Activated CD8-positive, alpha-beta T cell treated with anti-CD3 and anti-CD28 coated beads for 36 hours (primary cell): ENCODE data around the gene MPIG6B. TPM values are rescaled to one million over a fixed set of nuclear protein-coding genes. Genes with fewer than 3 reads are reported as not detected.

Source experiments
- ATAC-seq: fragments of 200-7000 bp; cut with Tn5 transposase; one replicate; pipeline ENCODE4 v1.10.0; 2021; ENCODE audit warnings: mild to moderate bottlenecking, moderate library complexity
- CTCF ChIA-PET: fragments of 350-600 bp; sonication (Branson Sonifier 250); formaldehyde crosslinking; loops from one replicate; lab custom pipeline; 2021; ENCODE audit warnings: antibody characterized with exemption; lab: Charles Lee
- POLR2A ChIA-PET: fragments of 350-600 bp; sonication (Branson Sonifier 250); formaldehyde crosslinking; loops from one replicate; lab custom pipeline; 2021; ENCODE audit warnings: antibody characterized with exemption; lab: Charles Lee
- DNase-seq: peaks from one replicate; pipeline ENCODE4 v3.0.0-alpha.2; 2020
- H3K27ac Mint-ChIP-seq: one replicate; pipeline ENCODE4 v1.8.0; 2021; ENCODE audit warnings: mild to moderate bottlenecking, mixed read lengths
- H3K27me3 Mint-ChIP-seq: one replicate; pipeline ENCODE4 v1.8.0; 2021; ENCODE audit warnings: mixed read lengths
- H3K36me3 Mint-ChIP-seq: one replicate; pipeline ENCODE4 v1.8.0; 2021; ENCODE audit warnings: low read depth, mixed read lengths
- H3K4me1 Mint-ChIP-seq: one replicate; pipeline ENCODE4 v1.8.0; 2021; ENCODE audit warnings: low read depth, mixed read lengths
- H3K4me3 Mint-ChIP-seq: one replicate; pipeline ENCODE4 v1.8.0; 2021; ENCODE audit warnings: mild to moderate bottlenecking, moderate library complexity, mixed read lengths
- H3K9me3 Mint-ChIP-seq: one replicate; pipeline ENCODE4 v1.8.0; 2021; ENCODE audit warnings: mixed read lengths
- intact Hi-C: fragments of 100-400 bp; cut with micrococcal nuclease; formaldehyde crosslinking; loops from one replicate; pipeline ENCODE4 v1.10.0; 2022
- total RNA-seq, 2 experiments: library from RNA; stranded (reverse); gene quantifications; one replicate each; pipeline ENCODE4 v1.2.3, GENCODE V29; 2021
- TF ChIP-seq, protein P1 (sequence below): fragments of 200-600 bp; IDR thresholded peaks from one replicate; pipeline ENCODE4 v1.8.0; 2022; ENCODE audit warnings: antibody characterized with exemption, mild to moderate bottlenecking

Gene MPIG6B
- total RNA-seq, 2 experiments from 2014 or later, result 0.65 to 0.81 TPM

DNA sequence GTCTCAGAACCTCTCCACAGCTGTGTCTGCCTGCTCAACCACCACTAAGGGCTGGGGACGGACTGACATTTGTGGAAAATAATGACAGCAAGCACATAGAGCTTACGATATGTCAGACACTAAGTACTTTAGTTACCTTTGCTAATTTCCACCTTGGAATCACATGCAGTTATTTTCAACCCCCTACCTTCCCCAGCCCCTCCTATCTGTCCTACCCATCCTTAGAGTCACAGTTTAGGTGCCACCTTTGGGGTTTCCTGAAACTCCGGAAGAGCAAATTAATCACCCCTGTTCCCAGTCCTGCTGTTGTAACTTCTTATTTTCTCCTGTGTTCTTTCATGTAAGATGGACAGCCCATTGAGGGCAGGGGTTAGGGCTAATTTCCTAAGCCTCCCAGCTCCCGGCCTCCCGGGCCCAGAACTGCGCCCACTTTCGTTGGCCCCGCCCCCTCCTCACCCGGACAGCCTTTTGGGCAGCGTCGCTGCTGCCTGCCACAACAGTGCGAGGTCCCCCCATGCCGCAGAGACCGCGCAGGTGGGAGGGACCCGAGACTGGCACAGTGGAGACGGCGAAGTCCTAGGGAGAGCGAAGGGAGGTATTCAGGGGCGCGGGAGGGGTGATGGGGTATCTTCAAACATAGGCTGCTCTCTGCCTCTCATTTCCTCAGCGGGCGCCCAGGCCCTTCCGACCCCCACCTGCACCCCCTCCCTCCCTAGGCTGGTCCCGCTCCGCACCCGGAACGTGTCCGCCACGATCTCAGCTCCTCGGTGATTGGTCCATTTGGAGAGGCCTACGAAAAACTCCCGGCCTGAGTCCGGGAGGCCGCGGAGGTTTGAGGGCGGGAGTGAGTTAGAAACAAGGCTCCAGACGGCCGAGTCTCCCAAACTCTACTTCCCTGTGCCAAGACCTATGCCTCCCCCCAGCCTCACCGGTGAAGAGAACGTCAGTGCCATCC is 4.8 kb downstream of the MPIG6B start:
- peaks cover 22% of the 10 kb centered on the region for H3K36me3 Mint-ChIP-seq
- intact Hi-C loops, result no loop called here
- ATAC-seq (peak; percentile 4), DNase-seq (no peak)
- TF ChIP-seq, protein P1, sequence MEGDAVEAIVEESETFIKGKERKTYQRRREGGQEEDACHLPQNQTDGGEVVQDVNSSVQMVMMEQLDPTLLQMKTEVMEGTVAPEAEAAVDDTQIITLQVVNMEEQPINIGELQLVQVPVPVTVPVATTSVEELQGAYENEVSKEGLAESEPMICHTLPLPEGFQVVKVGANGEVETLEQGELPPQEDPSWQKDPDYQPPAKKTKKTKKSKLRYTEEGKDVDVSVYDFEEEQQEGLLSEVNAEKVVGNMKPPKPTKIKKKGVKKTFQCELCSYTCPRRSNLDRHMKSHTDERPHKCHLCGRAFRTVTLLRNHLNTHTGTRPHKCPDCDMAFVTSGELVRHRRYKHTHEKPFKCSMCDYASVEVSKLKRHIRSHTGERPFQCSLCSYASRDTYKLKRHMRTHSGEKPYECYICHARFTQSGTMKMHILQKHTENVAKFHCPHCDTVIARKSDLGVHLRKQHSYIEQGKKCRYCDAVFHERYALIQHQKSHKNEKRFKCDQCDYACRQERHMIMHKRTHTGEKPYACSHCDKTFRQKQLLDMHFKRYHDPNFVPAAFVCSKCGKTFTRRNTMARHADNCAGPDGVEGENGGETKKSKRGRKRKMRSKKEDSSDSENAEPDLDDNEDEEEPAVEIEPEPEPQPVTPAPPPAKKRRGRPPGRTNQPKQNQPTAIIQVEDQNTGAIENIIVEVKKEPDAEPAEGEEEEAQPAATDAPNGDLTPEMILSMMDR, result no peak
- CTCF ChIA-PET, result interaction anchor here (1.1 to 6.5 kb wide), 6 partner anchors 11 to 100 kb away, joined by 3 to 35 read pairs (median 7); partner anchors contain the start of genes CLIC1, HSPA1B, MSH5 and VARS1
- H3K27ac Mint-ChIP-seq, result peak overlapping the region; percentile 19
- no peaks in the 10 kb centered on the region for H3K27me3 Mint-ChIP-seq
- H3K4me3 Mint-ChIP-seq, result peak overlapping the region; percentile 36
- H3K9me3 Mint-ChIP-seq, result no peaks in the 10 kb centered on the region
- H3K4me1 Mint-ChIP-seq, result peaks cover 60% of the 10 kb centered on the region
- POLR2A ChIA-PET, result interaction anchor here (0.7 to 3.0 kb wide), 9 partner anchors 7 to 63 kb away, joined by 3 to 11 read pairs (median 4); partner anchors contain the start of genes ABHD16A, CLIC1, GPANK1 and LY6G5B

DNA sequence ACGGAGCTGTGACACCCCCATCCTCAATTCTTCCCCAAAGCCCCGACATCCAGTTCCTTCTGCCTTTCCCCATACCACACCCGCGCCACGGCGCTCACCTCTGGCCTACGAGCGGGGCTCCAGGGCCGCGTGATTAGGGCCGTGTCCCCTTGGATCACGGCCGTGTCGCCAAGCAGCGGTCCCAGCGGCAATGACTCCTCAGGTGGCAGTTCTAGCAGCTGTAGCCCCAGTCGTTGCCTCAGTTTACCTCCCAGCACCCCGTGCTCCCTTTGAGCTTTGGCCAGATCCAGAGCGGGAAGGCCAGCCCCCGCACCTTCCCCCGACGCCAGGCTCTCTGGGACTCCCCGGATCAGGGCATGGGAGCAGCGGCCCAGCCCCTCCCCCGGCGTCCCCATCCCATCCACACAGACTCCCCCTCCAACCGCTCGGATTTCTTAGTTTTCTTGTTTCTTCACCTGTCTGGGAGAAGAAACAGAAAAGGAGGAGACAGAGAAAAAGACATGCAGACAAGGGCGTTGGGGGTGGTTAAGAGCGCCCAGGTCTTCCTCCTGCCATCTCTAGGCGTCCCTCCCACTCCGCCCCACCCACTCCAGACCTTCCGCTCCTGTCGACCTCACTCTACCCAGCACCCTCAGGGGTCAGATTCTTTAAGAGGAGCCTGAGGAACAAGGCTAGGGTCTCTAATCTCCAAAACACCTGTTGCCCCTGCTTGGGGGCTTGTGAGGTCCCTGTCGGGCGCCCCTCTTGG is 5.8 kb downstream of the MPIG6B start, which contains the start of gene DDAH2:
Gene DDAH2, minus strand, starts transcription at position 533 of the 748 bp plus-strand sequence. Its CDS starts 138 bp downstream, at position 395.
- POLR2A ChIA-PET, result interaction anchor here (0.6 to 3.0 kb wide), 8 partner anchors 9 to 101 kb away, joined by 3 to 11 read pairs (median 4); partner anchors contain the start of genes ABHD16A, BAG6, LY6G6D and MSH5
- no peak for DNase-seq
- H3K27ac Mint-ChIP-seq, result peak within 1 kb of the TSS; percentile 69
- intact Hi-C loops, result no loop called here
- no peaks in the 10 kb centered on the region for H3K27me3 Mint-ChIP-seq
- H3K36me3 Mint-ChIP-seq, result peaks cover 32% of the 10 kb centered on the region
- CTCF ChIA-PET, result interaction anchor here (1.1 to 6.5 kb wide), 20 partner anchors 10 to 423 kb away, joined by 3 to 35 read pairs (median 5); partner anchors contain the start of genes CLIC1, HSPA1B, LSM2 and LY6G6D
- TF ChIP-seq, protein P1, result peak; percentile 92
- H3K4me1 Mint-ChIP-seq, result peaks cover 66% of the 10 kb centered on the region
- peak; percentile 26 for ATAC-seq
- H3K4me3 Mint-ChIP-seq, result peak within 1 kb of the TSS; percentile 76
- H3K9me3 Mint-ChIP-seq, result no peaks in the 10 kb centered on the region

DNA sequence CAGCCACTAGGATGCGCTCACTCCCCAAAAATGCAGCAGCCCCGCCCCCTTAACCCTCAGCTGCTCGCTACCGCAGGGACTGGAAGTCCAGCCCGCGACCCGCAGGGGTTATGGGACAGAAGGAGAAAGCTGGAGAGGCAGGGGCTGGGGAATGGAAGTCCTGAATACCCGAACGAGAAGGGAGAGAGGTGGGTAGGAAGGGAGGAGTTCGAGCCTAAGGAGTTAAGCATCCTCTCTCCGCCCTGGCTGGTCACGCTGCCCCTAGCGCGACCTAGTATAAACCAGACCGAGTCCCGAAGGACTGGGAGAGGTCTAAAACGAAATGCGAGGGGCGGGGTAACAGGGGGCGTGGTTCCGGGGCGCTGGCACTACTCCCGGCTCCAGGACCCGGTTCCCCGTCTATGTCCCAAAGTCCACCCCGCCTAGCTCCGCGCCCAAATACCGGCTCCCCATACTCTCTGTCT is 6.4 kb downstream of the MPIG6B start:
- DNase-seq (peak; percentile 84), ATAC-seq (peak; percentile 65)
- intact Hi-C loops, result no loop called here
- Mint-ChIP-seq H3K4me1 (peaks cover 68% of the 10 kb centered on the region), H3K36me3 (peaks cover 38% of the 10 kb centered on the region), H3K27ac (peak overlapping the region; percentile 69), H3K27me3 (no peaks in the 10 kb centered on the region), H3K9me3 (no peaks in the 10 kb centered on the region), H3K4me3 (peak overlapping the region; percentile 76)
- CTCF ChIA-PET, result interaction anchor here (0.7 to 6.5 kb wide), 22 partner anchors 9 to 424 kb away, joined by 3 to 35 read pairs (median 4); partner anchors contain the start of genes CLIC1, HSPA1B, LSM2 and LY6G6D
- TF ChIP-seq, protein P1, result peak; percentile 25
- POLR2A ChIA-PET, result interaction anchor here (0.6 to 3.0 kb wide), 7 partner anchors 11 to 100 kb away, joined by 3 to 11 read pairs (median 4); partner anchors contain the start of genes BAG6, GPANK1, LY6G6D and MSH5

DNA sequence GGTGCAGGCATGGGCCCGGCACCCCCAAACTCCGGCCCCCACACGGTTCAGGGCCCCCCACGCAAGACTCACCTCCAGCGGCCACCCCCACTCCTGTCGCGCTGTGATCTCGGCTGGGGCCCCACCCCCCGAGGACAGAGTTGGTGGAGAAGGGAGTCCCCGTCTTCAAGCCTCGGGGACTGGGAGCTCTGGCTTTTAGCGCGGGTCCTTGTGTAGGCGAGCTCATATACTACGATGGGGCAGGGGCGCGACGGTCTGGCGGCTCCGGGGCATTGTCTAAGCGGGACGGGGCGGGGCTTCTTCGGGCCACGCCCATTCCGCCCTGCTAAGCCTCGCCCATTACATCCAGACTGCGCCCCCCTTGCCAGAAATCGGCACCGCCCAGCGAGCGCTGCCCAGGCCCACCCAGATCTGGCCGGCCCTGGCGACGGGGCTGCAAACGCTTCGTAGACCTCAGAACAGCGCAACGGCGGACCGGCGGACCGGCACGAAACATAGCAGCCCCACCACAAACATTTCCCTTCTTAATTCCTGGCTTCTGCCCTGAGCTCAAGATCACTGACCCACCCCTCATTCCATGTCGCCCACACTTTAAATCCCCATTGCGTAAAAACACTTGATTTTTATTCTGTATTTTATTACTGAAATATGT is 6.9 kb downstream of the MPIG6B start:
- Mint-ChIP-seq H3K27ac (peak overlapping the region; percentile 50), H3K9me3 (no peaks in the 10 kb centered on the region), H3K4me1 (peaks cover 69% of the 10 kb centered on the region), H3K36me3 (peaks cover 43% of the 10 kb centered on the region), H3K27me3 (no peaks in the 10 kb centered on the region), H3K4me3 (peak overlapping the region; percentile 76)
- DNase-seq, result peak; percentile 81
- ATAC-seq, result peak; percentile 60
- TF ChIP-seq, protein P1, result no peak
- ChIA-PET CTCF (interaction anchor here (0.6 to 6.5 kb wide), 27 partner anchors 9 to 424 kb away, joined by 3 to 35 read pairs (median 4); partner anchors contain the start of genes CLIC1, HSPA1A, HSPA1B and HSPA1L), POLR2A (interaction anchor here (0.6 to 3.0 kb wide), 8 partner anchors 11 to 100 kb away, joined by 3 to 11 read pairs (median 4); partner anchors contain the start of genes BAG6, GPANK1, LY6G6D and MSH5)
- intact Hi-C loops, result loop anchor here (10.0 kb wide), 1 partner anchor 185 kb away; the partner anchor contains the start of genes ATP6V1G2, DDX39B and NFKBIL1
